ENCODE results near the gene EPB41L4B.

Gene EPB41L4B

DNA sequence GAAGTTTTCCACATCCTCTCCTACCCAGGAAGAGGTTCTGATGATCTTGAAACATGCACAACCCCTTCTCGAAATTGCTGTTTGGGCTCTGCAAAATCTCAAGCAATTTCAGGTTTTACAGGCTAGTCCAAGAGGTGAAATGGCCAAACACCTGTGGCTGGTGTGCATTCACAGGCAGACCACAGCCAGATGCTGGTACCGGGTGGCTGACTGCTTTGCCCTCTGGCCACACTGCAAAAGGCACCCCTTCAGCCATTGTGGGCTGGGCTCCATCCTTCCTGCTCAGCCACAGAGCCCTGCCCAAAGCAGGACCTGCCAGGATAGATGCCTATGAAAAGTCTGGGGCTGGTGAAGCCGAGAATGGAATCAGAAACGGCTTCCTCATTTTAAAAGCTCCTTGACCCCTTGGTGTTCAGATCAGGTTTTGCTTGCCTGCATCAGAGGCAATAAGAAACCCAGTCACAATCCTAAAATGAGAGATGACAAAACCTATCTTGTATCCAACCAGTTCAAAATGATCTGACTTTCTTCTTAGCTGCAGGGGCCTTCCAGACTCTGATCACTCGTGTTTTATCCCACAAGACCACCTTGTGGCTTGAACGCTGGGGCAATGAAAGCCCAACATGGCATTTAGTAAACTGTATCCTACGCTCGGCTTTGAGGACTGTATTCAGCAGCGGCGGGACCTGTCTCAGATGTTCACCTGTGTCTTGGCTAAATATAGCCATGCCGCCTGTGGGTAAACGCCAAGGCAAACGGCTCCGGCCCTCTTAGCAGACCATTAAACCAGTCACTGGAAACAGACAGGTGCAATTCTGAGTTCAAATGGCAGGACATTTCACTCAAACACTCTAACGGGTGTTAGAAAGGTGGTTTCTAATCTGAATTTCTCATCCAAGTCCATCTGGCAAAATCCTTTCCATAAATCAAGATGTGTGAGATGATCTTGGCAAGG lies 49.6 kb downstream of the EPB41L4B start:
- DNase-seq (ENCODE audit: low read depth, low spot score) = no peak

GRCh38 chr9:109270441-109270840 lies 50.4 kb downstream of the EPB41L4B start:
- DNase-seq (ENCODE audit: low read depth, low spot score) = no peak

- DNase-seq (ENCODE audit: low read depth, low spot score) = no peak
These were observed 51.0 kb downstream of the EPB41L4B start for GRCh38 chr9:109269839-109270238.

DNA sequence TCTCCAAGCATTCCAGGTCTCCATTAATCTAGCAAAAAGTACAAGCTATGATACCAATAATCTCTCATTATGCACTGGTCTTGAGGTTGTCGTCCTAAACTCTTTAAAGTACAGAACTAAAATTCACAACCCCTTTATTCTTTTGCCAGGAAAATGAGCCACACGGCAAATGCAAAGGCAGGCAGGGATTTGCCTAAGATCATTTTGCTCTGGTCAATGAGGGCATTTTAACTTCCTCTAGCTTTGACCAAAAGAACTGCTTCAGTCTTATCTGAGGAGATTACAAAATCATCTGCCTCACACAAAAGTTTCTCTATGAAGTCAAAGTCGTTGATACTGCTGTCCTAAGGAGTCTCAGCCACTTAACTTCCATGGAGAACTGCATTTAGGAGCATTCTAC lies 51.8 kb downstream of the EPB41L4B start:
- no peak for DNase-seq (ENCODE audit: low read depth, low spot score)

DNA sequence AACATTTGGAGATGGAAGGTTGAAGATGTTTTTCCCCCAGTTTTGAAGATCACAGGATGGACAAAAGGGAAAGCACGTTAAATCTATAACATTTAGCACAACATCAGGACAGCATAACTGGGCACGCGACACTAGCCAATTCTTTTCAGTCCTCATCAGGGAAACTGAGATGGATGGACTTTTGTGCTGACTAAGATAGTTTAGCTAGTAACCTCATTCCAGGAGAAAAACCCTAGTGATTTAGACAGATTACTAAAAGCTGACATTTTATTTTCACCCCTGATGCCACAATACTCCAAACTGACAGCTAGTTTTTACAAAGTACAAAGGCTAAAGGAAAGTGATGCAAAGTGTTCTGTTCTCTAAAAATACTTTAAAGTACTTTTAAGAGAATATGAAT lies 53.3 kb downstream of the EPB41L4B start:
- no peak for DNase-seq (ENCODE audit: low read depth, low spot score)

DNA sequence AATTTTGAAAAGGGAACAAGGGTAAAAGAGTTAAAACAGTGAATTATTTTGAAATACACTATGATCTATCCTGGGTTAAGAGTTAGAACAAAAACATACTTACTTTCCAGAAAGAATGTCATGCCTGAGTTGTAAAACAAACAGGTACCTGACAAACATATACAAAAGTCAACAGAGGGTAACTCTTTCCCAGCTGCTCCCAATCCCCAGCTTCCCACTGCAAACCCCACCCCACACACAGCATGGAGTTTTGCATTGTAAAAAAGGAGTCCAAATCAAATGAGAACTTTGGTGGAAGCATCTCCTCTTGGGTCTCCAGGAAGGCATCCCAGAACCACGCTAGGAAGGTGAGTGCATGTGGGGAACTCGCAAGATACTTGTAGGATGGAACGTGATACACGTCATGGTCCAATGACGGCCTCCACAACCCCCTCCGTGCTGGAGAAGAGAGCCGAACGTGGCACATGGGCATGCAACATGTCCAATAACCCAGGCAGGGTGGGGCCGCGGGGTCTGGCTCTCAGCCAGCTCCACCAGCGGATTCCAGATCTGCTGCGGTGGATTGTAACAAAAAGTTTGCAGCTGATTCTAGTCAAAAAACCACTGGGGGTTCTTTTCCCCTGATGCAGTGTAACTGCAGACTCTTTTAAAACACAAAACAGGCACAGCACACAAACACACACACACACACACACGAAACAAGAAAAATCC lies 55.8 kb downstream of the EPB41L4B start:
- no peak for DNase-seq (ENCODE audit: low read depth, low spot score)

DNA sequence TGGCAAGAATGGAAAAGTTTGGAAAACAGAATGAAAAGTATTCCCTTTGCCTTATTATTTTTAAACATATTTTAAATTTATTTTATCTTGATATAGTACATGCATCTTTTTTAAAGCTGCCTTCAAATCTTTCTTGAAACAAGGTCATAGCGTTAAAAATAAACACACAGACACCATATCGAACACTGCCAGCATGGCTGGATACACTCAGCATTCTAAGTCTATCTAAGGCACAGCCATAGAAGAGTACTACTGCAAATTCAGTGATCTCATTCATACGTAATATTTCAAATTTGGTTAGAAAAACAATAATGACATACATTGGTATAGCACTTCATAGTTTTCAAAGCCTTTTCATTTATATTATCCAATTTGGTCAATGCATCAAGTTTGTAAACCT lies 57.5 kb downstream of the EPB41L4B start:
- DNase-seq (ENCODE audit: low read depth, low spot score) = no peak

DNA sequence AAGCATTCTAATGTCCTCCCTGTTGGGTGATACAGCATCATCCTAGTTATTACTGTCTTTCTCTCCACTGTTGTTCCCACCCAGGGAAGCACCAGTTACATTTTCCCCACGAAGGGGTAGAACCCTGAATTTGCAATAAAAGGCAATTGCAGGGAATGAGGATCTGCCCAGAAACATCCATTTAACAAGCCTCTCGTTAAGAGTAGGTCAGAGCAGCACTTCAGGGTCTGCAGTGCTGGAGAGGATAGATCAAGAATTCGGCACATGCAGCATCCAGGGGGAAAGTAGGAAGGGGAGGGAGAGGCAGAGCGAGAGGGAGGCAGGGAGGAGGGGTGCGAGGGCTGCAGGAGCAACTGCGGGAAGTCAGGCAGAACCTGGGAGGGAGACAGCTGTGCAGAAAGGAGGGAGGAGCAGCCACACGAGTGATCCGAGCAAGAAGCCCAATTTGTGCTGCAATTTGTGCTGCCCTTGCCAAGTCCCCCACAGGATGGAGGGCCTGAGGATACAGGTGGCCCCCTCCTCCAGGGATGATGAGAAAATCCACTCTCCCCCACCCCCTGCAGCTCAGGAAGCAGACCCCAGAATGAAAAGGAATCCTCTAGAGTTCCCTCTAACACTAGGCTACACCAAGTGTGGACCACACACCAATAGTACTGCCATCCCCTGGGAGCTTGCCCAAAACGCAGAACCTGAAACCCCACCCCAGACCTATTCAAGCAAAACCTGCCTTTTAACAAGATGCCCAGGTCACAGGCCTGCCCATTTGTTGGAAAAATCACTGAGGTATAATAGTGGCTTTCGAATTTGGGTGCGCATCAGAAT lies 62.2 kb downstream of the EPB41L4B start:
- DNase-seq (ENCODE audit: low read depth, low spot score) = peak; percentile 15

DNA sequence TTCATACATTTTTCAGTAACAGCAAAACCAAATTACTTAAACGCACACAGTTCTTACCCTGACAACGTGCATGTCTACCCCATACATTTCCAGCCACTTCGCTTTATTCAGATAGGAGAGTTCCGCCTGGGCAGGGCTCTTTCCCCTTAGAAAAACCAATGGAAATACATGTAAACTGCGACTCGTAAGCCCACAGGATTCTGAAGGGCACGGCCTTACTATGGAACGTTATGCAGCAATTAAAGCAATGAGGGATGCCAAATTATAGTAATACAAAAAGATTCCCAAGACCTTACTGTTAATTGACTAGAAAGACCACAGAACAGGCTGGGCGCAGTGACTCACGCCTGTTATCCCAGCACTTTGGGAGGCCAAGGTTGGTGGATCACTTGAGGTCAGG lies 64.5 kb downstream of the EPB41L4B start:
- DNase-seq (ENCODE audit: low read depth, low spot score) = no peak

DNA sequence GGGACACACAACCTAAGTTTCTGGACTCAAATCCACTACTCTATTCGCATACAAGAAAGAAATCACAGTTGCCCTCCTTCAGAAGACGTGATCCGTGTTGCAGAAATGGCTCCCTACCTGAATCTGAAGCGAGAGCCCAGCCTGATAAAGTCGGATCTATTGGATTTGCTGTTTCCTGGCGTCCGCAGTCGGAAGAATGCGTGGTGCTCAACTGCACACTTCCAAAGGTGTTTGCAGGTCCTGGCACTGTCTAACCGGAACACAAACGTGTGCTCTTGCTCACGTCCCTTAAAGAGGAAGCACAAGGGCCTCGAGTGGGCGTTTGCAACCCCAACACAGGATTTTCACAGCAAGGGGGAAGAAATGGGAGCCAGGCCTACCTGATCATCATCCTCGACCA lies 65.5 kb downstream of the EPB41L4B start:
- no peak for DNase-seq (ENCODE audit: low read depth, low spot score)

GRCh38 chr9:109254317-109254716 lies 66.5 kb downstream of the EPB41L4B start:
- DNase-seq (ENCODE audit: low read depth, low spot score) = no peak

- DNase-seq (ENCODE audit: low read depth, low spot score) = no peak
These were observed 67.1 kb downstream of the EPB41L4B start for GRCh38 chr9:109253637-109254284.

DNA sequence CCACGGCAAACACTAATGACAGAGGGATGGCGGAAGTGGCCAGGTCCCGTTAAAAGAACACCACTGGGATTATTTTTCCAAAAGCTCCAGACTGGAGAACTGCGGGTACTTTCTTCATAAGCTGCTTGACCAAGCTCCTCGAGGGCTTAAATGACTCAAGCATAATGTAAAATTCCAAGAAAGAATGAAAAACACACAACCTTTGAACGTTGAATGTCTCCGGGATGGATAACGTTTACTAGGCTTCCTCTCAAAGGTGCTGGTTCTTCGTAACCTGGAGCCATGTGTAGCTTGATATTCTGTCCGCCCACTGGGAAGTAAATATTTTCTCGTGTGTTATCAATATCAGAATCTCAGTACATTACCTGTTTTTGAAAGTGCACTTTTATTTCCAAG lies 67.6 kb downstream of the EPB41L4B start:
- DNase-seq (ENCODE audit: low read depth, low spot score) = no peak

- no peak for DNase-seq (ENCODE audit: low read depth, low spot score)
These were observed 68.6 kb downstream of the EPB41L4B start for GRCh38 chr9:109252291-109252690.

DNA sequence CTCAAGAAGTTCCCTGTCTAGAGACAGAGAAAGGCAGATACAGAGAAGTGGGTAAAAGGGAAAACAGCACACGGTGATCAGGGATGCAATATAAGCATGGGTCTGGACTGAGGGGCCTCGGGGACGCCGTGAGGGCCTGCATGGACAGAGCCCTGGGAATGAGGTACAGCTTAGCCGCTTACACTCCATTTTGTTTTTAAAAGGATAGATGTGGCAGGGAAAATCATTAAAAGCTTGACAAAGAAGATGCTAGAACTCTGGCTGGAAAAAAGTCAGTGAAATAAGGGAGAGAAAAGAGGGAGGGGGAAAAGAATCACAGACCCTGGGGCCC lies 69.1 kb downstream of the EPB41L4B start:
- no peak for DNase-seq (ENCODE audit: low read depth, low spot score)

DNA sequence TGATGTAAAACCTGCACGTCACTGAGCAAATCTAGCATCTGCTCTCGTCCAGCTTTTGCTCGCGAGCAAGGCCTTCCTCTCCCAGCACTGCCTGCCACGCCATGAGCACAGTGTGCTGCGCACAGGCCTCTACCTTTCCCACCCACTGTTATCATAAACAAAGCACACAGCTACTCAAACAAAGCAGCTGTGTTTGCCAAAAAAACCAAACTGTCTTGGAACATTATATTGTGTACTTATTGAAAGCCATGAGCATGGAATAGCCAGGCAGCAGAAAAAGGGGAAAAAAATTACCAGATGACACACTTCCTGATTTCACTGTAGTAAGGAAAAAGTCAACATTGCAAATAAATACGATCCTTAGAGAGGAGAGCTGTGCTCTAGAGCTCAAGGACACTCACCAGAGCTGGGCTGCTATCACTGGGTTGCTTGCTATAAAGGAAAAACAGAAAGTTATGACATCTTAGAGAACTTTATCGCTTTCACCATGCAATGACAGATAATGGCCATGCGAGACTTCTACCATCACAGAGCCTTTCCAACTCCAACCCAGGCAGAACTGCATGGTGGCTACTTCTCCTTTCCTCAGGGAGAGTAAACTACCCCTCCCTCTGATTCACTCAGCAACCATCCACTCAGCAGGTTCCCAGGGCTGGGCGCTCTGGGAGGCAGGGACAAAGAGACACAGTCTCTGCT lies 69.6 kb downstream of the EPB41L4B start:
- no peak for DNase-seq (ENCODE audit: low read depth, low spot score)

- DNase-seq (ENCODE audit: low read depth, low spot score) = no peak
These were observed 70.1 kb downstream of the EPB41L4B start for GRCh38 chr9:109250771-109251079.

DNA sequence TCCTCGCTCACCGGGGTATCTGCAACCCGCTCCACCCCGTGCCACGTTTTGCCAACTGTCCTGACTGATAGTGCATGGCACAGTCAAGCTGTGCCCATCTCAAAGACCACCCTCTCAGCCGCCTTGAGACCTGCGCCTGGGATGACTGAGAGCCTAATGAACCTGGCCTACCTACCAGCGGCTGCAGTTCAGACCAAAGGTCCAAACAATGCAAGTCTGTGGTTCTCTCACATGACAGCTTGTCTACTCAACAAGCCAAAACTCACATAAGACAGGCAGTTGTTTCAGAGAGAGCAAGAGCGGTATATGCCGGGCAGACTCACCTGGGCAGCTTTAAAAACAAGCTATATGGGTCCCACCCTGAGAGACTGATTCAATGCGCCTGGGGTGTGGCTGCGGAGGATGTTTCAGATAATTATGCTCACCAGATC lies 70.5 kb downstream of the EPB41L4B start:
- DNase-seq (ENCODE audit: low read depth, low spot score) = no peak

- DNase-seq (ENCODE audit: low read depth, low spot score) = no peak
These were observed 71.2 kb downstream of the EPB41L4B start for GRCh38 chr9:109249615-109250014.

DNA sequence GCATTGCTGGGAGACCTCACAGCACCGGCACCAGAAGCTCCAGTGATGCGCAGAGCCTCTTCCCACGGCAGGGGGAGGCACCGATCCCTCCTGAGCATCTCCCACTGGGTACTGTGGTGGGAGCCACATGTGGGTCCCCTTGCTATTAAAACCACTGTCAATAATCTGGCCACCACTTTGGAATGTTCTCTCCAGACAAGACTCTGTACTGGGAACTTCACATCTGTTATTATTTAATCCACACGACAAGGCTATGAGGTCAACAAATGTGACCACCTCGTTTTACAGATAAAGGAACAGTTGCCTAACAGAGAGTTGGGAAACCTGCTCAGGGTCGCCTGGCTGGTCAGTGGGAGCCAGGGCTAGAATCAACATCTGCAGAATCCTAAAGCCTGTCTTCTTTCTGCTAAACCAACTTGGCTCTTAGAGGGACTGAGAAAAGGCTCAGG lies 72.7 kb downstream of the EPB41L4B start:
- DNase-seq (ENCODE audit: low read depth, low spot score) = no peak

DNA sequence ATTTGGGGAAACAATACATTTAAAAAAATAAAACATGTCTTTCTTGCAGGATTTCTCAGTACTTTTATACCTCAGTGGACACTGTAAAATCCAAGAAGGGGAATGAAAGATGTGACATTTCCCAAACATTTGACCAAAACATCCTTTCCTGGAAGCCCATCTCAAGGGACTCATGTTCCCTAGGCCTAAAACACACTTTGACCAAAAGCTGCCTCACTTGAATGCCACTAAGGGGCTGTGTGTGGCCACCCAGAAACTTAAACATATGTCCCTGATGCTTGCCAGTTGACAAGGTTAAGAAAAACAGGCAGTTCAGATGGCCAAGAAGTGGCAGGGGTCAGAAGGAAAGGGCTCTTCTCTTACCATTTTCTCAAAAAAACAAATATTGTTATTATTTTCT lies 73.6 kb downstream of the EPB41L4B start:
- no peak for DNase-seq (ENCODE audit: low read depth, low spot score)
